Dermis blood vessel endothelial cell (primary cell): Measurements from ENCODE around the gene EYS. TPM values are rescaled to one million over a fixed set of nuclear protein-coding genes. Genes with fewer than 3 reads are reported as not detected.
"Not testable (repeated sequence)": the region's sequence is repeated elsewhere in the genome, so short reads cannot be mapped to it uniquely, and the experiment has no call there.

Experiments used
- DNase-seq: peaks from one replicate; pipeline ENCODE4 v3.0.0; 2010
- total RNA-seq: library from RNA; depleted of rRNA; stranded (reverse); fragments of >200 nt; gene quantifications from 2 replicates; pipeline ENCODE4 v1.2.3, GENCODE V29; 2014

Gene EYS
- total RNA-seq, 1 donor from 2014 or later = not detected

GRCh38 chr6:64270083-64270482 is 1436.9 kb downstream of the EYS start:
- DNase-seq = no peak

- DNase-seq = no peak
Measured at GRCh38 chr6:64266351-64266821, 1440.6 kb downstream of the EYS start.

- DNase-seq = no peak
Measured at GRCh38 chr6:64263778-64264177, 1443.2 kb downstream of the EYS start.

- DNase-seq = no peak
Measured at GRCh38 chr6:64259372-64259771, 1447.7 kb downstream of the EYS start.

GRCh38 chr6:64258752-64259151 is 1448.3 kb downstream of the EYS start:
- DNase-seq = no peak

- no peak for DNase-seq
Measured at GRCh38 chr6:64258302-64258701, 1448.7 kb downstream of the EYS start.

- no peak for DNase-seq
Measured at GRCh38 chr6:64257586-64257985, 1449.4 kb downstream of the EYS start.

GRCh38 chr6:64256483-64256882 is 1450.5 kb downstream of the EYS start:
- DNase-seq = no peak

GRCh38 chr6:64255000-64255399 is 1452.0 kb downstream of the EYS start:
- DNase-seq = no peak

GRCh38 chr6:64254558-64254957 is 1452.5 kb downstream of the EYS start:
- DNase-seq = no peak

GRCh38 chr6:64252256-64252655 is 1454.8 kb downstream of the EYS start:
- no peak for DNase-seq

- no peak for DNase-seq
Measured at GRCh38 chr6:64250126-64250525, 1456.9 kb downstream of the EYS start.

- DNase-seq = no peak
Measured at GRCh38 chr6:64249115-64249514, 1457.9 kb downstream of the EYS start.

- DNase-seq = no peak
Measured at GRCh38 chr6:64243618-64244017, 1463.4 kb downstream of the EYS start.

GRCh38 chr6:64238908-64239307 is 1468.1 kb downstream of the EYS start:
- DNase-seq = not testable (repeated sequence)

- DNase-seq = no peak
Measured at GRCh38 chr6:64238071-64238470, 1469.0 kb downstream of the EYS start.

GRCh38 chr6:64233746-64234145 is 1473.3 kb downstream of the EYS start:
- DNase-seq = no peak

GRCh38 chr6:64231928-64232327 is 1475.1 kb downstream of the EYS start:
- DNase-seq = no peak

GRCh38 chr6:64230530-64230929 is 1476.5 kb downstream of the EYS start:
- DNase-seq = no peak

GRCh38 chr6:64227863-64228262 is 1479.2 kb downstream of the EYS start:
- DNase-seq = no peak

- DNase-seq = no peak
Measured at GRCh38 chr6:64225503-64225902, 1481.5 kb downstream of the EYS start.

- no peak for DNase-seq
Measured at GRCh38 chr6:64224819-64225218, 1482.2 kb downstream of the EYS start.

- DNase-seq = no peak
Measured at GRCh38 chr6:64221776-64222175, 1485.2 kb downstream of the EYS start.

- no peak for DNase-seq
Measured at GRCh38 chr6:64220801-64221200, 1486.2 kb downstream of the EYS start.
